GM18867 (cell line): Measurements from ENCODE around the gene NID2.

ENCODE experiments used
- ATAC-seq: cut with Tn5 transposase; IDR thresholded peaks from one replicate; pipeline ENCODE4 v1.9.1; 2021; ENCODE audit warnings: mild to moderate bottlenecking, moderate library complexity; ENCODE audit not compliant: unreplicated experiment

Gene NID2

GRCh38 chr14:52055167-52055566 is 13.7 kb downstream of the NID2 start:
- ATAC-seq = no peak

- no peak for ATAC-seq
Measured at GRCh38 chr14:52054678-52055077, 14.2 kb downstream of the NID2 start.

GRCh38 chr14:52053044-52053443 is 15.8 kb downstream of the NID2 start:
- ATAC-seq = no peak

GRCh38 chr14:52052288-52052943 is 16.4 kb downstream of the NID2 start:
- ATAC-seq = no peak

GRCh38 chr14:52051871-52052270 is 17.0 kb downstream of the NID2 start:
- ATAC-seq = no peak

- ATAC-seq = no peak
Measured at GRCh38 chr14:52051251-52051650, 17.6 kb downstream of the NID2 start.

- no peak for ATAC-seq
Measured at GRCh38 chr14:52049721-52050588, 18.9 kb downstream of the NID2 start.

GRCh38 chr14:52049271-52049670 is 19.6 kb downstream of the NID2 start:
- ATAC-seq = no peak

- ATAC-seq = no peak
Measured at GRCh38 chr14:52048641-52049204, 20.1 kb downstream of the NID2 start.

GRCh38 chr14:52048116-52048515 is 20.7 kb downstream of the NID2 start:
- ATAC-seq = no peak

GRCh38 chr14:52046376-52046917 is 22.4 kb downstream of the NID2 start:
- no peak for ATAC-seq

- ATAC-seq = no peak
Measured at GRCh38 chr14:52044791-52045522, 23.9 kb downstream of the NID2 start.

- no peak for ATAC-seq
Measured at GRCh38 chr14:52043690-52044089, 25.2 kb downstream of the NID2 start.

- ATAC-seq = no peak
Measured at GRCh38 chr14:52042371-52043289, 26.2 kb downstream of the NID2 start.

GRCh38 chr14:52040598-52040997 is 28.3 kb downstream of the NID2 start:
- ATAC-seq = no peak

- no peak for ATAC-seq
Measured at GRCh38 chr14:52039124-52039815, 29.6 kb downstream of the NID2 start.

- no peak for ATAC-seq
Measured at GRCh38 chr14:52033101-52033642, 35.7 kb downstream of the NID2 start.

GRCh38 chr14:52032204-52032801 is 36.6 kb downstream of the NID2 start:
- ATAC-seq = no peak

- no peak for ATAC-seq
Measured at GRCh38 chr14:52031781-52032180, 37.1 kb downstream of the NID2 start.
